Left ventricle myocardium superior (tissue), 1 donor: ENCODE data around the gene ZNF394. TPM values are rescaled to one million over a fixed set of nuclear protein-coding genes. Genes with fewer than 3 reads are reported as not detected.

Experiments
- ATAC-seq: fragments of 200-7000 bp; cut with Tn5 transposase; one replicate; pipeline ENCODE4 v1.9.1; 2020; ENCODE audit warnings: mild to moderate bottlenecking, moderate library complexity
- DNase-seq: peaks from one replicate; pipeline ENCODE4 v3.0.0-alpha.2; 2020
- intact Hi-C: fragments of 100-400 bp; cut with micrococcal nuclease; formaldehyde crosslinking; loops from one replicate; pipeline ENCODE4 v1.11.0; 2022
- total RNA-seq: library from RNA; stranded (reverse); fragmentation: NEBNext Ultra II Directional; extraction: Animal tissue kit (Norgen Biotek cat#: 25700); gene quantifications from one replicate; pipeline ENCODE4 v1.2.1, GENCODE V29; 2021
- donor health status: DM: no; HTN: yes; CAD: no; lungs with severe emphysema.

Gene ZNF394
- total RNA-seq, 1 donor from 2014 or later, result 17.4 TPM

- no peak for DNase-seq
- intact Hi-C loops, result no loop called here
- ATAC-seq, result no peak
Observed at GRCh38 chr7:99456288-99456687, 43.8 kb downstream of the ZNF394 start.

GRCh38 chr7:99455874-99456273 lies 44.2 kb downstream of the ZNF394 start:
- ATAC-seq (no peak), DNase-seq (no peak)
- intact Hi-C loops, result no loop called here

GRCh38 chr7:99453105-99453504 lies 47.0 kb downstream of the ZNF394 start:
- intact Hi-C loops, result no loop called here

GRCh38 chr7:99452541-99452940 lies 47.5 kb downstream of the ZNF394 start:
- DNase-seq, result no peak
- no peak for ATAC-seq
- intact Hi-C loops, result no loop called here

More at GRCh38 chr7:99453105-99453504, 47.0 kb downstream of the ZNF394 start:
- ATAC-seq (peak; percentile 54), DNase-seq (peak; percentile 50)

- ATAC-seq (peak; percentile 62), DNase-seq (no peak)
- intact Hi-C loops, result no loop called here
Observed at GRCh38 chr7:99451936-99452335, 48.1 kb downstream of the ZNF394 start.

GRCh38 chr7:99449326-99449725 lies 50.8 kb downstream of the ZNF394 start:
- ATAC-seq (no peak), DNase-seq (no peak)
- intact Hi-C loops, result no loop called here

- ATAC-seq, result no peak
- no peak for DNase-seq
- intact Hi-C loops, result no loop called here
Observed at GRCh38 chr7:99448855-99449254, 51.2 kb downstream of the ZNF394 start.

GRCh38 chr7:99447943-99448342 lies 52.1 kb downstream of the ZNF394 start:
- DNase-seq (no peak), ATAC-seq (no peak)
- intact Hi-C loops, result no loop called here

GRCh38 chr7:99446096-99446495 lies 54.0 kb downstream of the ZNF394 start:
- intact Hi-C loops, result no loop called here
- ATAC-seq (no peak), DNase-seq (no peak)

Other genes starting within 250 kb of the ZNF394 start
- not detected for gene MYH16, start 227.4 kb downstream of the ZNF394 start, total RNA-seq
- 161 TPM for gene ARPC1A, start 174.4 kb downstream of the ZNF394 start, total RNA-seq
- gene ARPC1B, start 125.6 kb downstream of the ZNF394 start, total RNA-seq, result 38.7 TPM
- 97.2 TPM for gene PDAP1, start 91.7 kb downstream of the ZNF394 start, total RNA-seq
- 36.0 TPM for gene BUD31, start 91.3 kb downstream of the ZNF394 start, total RNA-seq
- gene PTCD1, start 61.5 kb downstream of the ZNF394 start, total RNA-seq, result 3.1 TPM
- 19.8 TPM for gene CPSF4, start 61.3 kb downstream of the ZNF394 start, total RNA-seq
- gene ATP5MF, start 34.1 kb downstream of the ZNF394 start, total RNA-seq, result 883 TPM
- gene ZNF789, start 27.4 kb downstream of the ZNF394 start, total RNA-seq, result 2.9 TPM
- 6.3 TPM for gene ZKSCAN5, start 4.4 kb upstream of the ZNF394 start, total RNA-seq
- 7.0 TPM for gene FAM200A, start 51.8 kb upstream of the ZNF394 start, total RNA-seq
- 30.0 TPM for gene ZNF655, start 58.4 kb upstream of the ZNF394 start, total RNA-seq
- gene TMEM225B, start 98.0 kb upstream of the ZNF394 start, total RNA-seq, result not detected
- gene ZSCAN25, start 116.7 kb upstream of the ZNF394 start, total RNA-seq, result 8.3 TPM
- gene CYP3A5, start 179.7 kb upstream of the ZNF394 start, total RNA-seq, result 0.25 TPM
- not detected for gene CYP3A7, start 234.9 kb upstream of the ZNF394 start, total RNA-seq